ENCODE measurements around the gene NFIB. TPM values are rescaled to one million over a fixed set of nuclear protein-coding genes. Genes with fewer than 3 reads are reported as not detected.

NFIB gene
- total RNA-seq, 1 experiment from 2014 or later, result 12.5 TPM

DNA sequence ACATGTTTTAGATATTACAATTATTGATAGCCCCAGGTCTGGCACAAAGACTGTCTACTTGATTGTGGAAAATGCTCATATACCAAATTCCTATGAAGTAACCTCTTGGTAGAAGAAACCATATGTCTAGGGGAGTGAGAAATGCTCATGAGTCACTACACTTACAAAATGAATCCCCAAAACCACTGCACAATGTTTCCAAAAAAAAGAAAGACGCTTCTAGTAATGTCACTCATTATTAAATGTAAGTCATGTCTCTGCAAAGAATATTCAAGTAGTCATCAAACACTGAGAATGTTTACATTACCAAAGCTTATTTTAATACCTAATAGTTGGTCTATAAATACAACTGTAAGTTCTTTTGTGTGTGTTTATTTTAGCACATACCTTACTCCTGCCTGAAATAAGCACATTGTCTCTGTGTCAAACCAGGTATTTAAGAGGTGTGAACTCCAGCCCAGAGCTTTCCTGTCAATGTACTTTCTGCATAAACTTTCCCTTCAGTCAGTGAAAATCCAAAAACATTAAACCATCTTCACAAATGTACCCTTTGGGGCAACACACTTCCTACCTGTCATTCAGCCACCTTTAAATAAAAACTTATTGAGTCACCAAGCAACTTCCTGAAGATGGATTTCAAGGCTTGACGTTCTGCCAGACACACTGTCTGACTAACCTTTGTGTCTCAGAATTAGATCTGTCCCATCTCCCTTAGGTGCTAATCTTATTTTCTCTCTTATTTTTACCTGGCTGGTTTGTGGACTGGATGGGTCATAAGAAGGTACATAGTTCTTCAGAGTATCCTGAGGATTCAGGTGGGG is 194.0 kb downstream of the NFIB start (continued):
- TF ChIP-seq, protein P1, sequence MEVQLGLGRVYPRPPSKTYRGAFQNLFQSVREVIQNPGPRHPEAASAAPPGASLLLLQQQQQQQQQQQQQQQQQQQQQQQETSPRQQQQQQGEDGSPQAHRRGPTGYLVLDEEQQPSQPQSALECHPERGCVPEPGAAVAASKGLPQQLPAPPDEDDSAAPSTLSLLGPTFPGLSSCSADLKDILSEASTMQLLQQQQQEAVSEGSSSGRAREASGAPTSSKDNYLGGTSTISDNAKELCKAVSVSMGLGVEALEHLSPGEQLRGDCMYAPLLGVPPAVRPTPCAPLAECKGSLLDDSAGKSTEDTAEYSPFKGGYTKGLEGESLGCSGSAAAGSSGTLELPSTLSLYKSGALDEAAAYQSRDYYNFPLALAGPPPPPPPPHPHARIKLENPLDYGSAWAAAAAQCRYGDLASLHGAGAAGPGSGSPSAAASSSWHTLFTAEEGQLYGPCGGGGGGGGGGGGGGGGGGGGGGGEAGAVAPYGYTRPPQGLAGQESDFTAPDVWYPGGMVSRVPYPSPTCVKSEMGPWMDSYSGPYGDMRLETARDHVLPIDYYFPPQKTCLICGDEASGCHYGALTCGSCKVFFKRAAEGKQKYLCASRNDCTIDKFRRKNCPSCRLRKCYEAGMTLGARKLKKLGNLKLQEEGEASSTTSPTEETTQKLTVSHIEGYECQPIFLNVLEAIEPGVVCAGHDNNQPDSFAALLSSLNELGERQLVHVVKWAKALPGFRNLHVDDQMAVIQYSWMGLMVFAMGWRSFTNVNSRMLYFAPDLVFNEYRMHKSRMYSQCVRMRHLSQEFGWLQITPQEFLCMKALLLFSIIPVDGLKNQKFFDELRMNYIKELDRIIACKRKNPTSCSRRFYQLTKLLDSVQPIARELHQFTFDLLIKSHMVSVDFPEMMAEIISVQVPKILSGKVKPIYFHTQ (CRISPR knock-in tag; IDR thresholded peaks at IDR 0.05), result no peak
- no peak for TF ChIP-seq CBFB (CRISPR knock-in tag; IDR thresholded peaks at IDR 0.05; ENCODE audit: low read depth)
- TF ChIP-seq SP1 (CRISPR knock-in tag; conservative IDR thresholded peaks at IDR 0.05), result no peak
- TF ChIP-seq MLX (CRISPR knock-in tag; IDR thresholded peaks at IDR 0.05), result no peak
- TF ChIP-seq ARID4B (CRISPR knock-in tag; IDR thresholded peaks at IDR 0.05; ENCODE audit: borderline replicate concordance), result no peak
- TF ChIP-seq TEAD1 (CRISPR knock-in tag; IDR thresholded peaks at IDR 0.05), result no peak
- TF ChIP-seq ZNF416 (CRISPR knock-in tag; IDR thresholded peaks at IDR 0.05), result no peak
- no peak for TF ChIP-seq ZNF532 (CRISPR knock-in tag; IDR thresholded peaks at IDR 0.05; ENCODE audit: borderline replicate concordance)
- TF ChIP-seq TCF7 (CRISPR knock-in tag; IDR thresholded peaks at IDR 0.05; ENCODE audit: low read depth), result no peak

- POLR2A ChIA-PET, result no interaction called here
- ATAC-seq (no peak), DNase-seq (ENCODE audit: low spot score) (no peak)
- Mint-ChIP-seq H3K4me1 (peaks cover 27% of the 10 kb centered on the region), H3K4me3 (no peak overlapping the region), H3K27me3 (ENCODE audit: low read depth) (no peaks in the 10 kb centered on the region), H3K27ac (no peak overlapping the region), H3K9me3 (no peaks in the 10 kb centered on the region), H3K36me3 (peaks cover 10% of the 10 kb centered on the region)
- CTCF ChIA-PET, result no interaction called here
- TF ChIP-seq ZNF671 (CRISPR knock-in tag; IDR thresholded peaks at IDR 0.05), result no peak
Observed at GRCh38 chr9:14112226-14112625, 201.7 kb downstream of the NFIB start.
